CD4-positive, alpha-beta memory T cell (primary cell): Measurements from ENCODE around the gene PARS2. TPM values are rescaled to one million over a fixed set of nuclear protein-coding genes. Genes with fewer than 3 reads are reported as not detected.

Experiments used
- CTCF ChIA-PET: fragments of 350-600 bp; sonication (Branson Sonifier 250); formaldehyde crosslinking; loops from one replicate; lab custom pipeline; 2021; ENCODE audit warnings: inconsistent platforms; ENCODE audit not compliant: partially characterized antibody; lab: Charles Lee
- POLR2A ChIA-PET: fragments of 350-600 bp; sonication (Branson Sonifier 250); formaldehyde crosslinking; loops from one replicate; lab custom pipeline; 2021; ENCODE audit not compliant: partially characterized antibody; lab: Charles Lee
- DNase-seq, 5 donors: peaks; one replicate each; pipeline versions ENCODE4 v3.0.0 to v3.0.0-alpha.2; 2020 to 2022; ENCODE audit warnings: mixed read lengths in 1 of 5
- H3K27ac ChIP-seq: one replicate; pipeline ENCODE4 v1.7.0; 2013; ENCODE audit warnings: low read depth, low read length
- H3K27me3 ChIP-seq: 2 replicates; pipeline ENCODE4 v1.7.0; 2013; ENCODE audit warnings: mild to moderate bottlenecking, low read length, moderate library complexity; ENCODE audit not compliant: insufficient read depth
- H3K36me3 ChIP-seq: 2 replicates; pipeline ENCODE4 v1.7.0; 2013; ENCODE audit warnings: mild to moderate bottlenecking, low read length, moderate library complexity; ENCODE audit not compliant: insufficient read depth
- H3K4me1 ChIP-seq: 2 replicates; pipeline ENCODE4 v1.7.0; 2013; ENCODE audit warnings: mild to moderate bottlenecking, low read length, moderate library complexity; ENCODE audit not compliant: insufficient read depth
- H3K4me3 ChIP-seq, 2 donors: one replicate each; pipeline ENCODE4 v1.7.0; 2013; ENCODE audit warnings: low read length in 2 of 2, mild to moderate bottlenecking in 1 of 2
- H3K9me3 ChIP-seq, 2 donors: one replicate each; pipeline ENCODE4 v1.7.0; 2013; ENCODE audit warnings: low read length in 2 of 2, control low read depth in 1 of 2; ENCODE audit not compliant: control insufficient read depth in 1 of 2
- H3K27ac Mint-ChIP-seq, 7 donors: one replicate each; pipeline ENCODE4 v1.8.0; 2020 to 2021; ENCODE audit warnings: mixed read lengths in 7 of 7, mild to moderate bottlenecking in 6 of 7, inconsistent platforms in 3 of 7, moderate library complexity in 3 of 7
- H3K27me3 Mint-ChIP-seq, 2 donors: one replicate each; pipeline ENCODE4 v1.8.0; 2020 to 2021; ENCODE audit warnings: mixed read lengths in 2 of 2
- H3K36me3 Mint-ChIP-seq, 2 donors: one replicate each; pipeline ENCODE4 v1.8.0; 2020 to 2021; ENCODE audit warnings: mixed read lengths in 2 of 2, inconsistent platforms in 1 of 2, mild to moderate bottlenecking in 1 of 2
- H3K4me1 Mint-ChIP-seq, 4 donors: one replicate each; pipeline ENCODE4 v1.8.0; 2020 to 2021; ENCODE audit warnings: mixed read lengths in 4 of 4, mild to moderate bottlenecking in 1 of 4
- H3K4me3 Mint-ChIP-seq, 8 donors: one replicate each; pipeline ENCODE4 v1.8.0; 2020 to 2021; ENCODE audit warnings: mixed read lengths in 8 of 8, mild to moderate bottlenecking in 7 of 8, moderate library complexity in 6 of 8, inconsistent platforms in 3 of 8
- H3K9me3 Mint-ChIP-seq, 8 donors: one replicate each; pipeline ENCODE4 v1.8.0; 2020 to 2021; ENCODE audit warnings: mixed read lengths in 8 of 8, mild to moderate bottlenecking in 5 of 8, inconsistent platforms in 3 of 8, moderate library complexity in 1 of 8
- intact Hi-C: fragments of 100-400 bp; cut with micrococcal nuclease; formaldehyde crosslinking; loops from one replicate; pipeline ENCODE4 v1.15.1; 2023
- polyA plus RNA-seq, 2 donors: library from polyadenylated mRNA; unstranded; fragments of 300-500 nt; fragmentation: Illumina TruSeq; gene quantifications; one replicate each; pipeline ENCODE4 v1.2.3, GENCODE V29; 2021
- total RNA-seq, 2 experiments: library from RNA; stranded (reverse); gene quantifications; one replicate each; pipeline ENCODE4 v1.2.3, GENCODE V29; 2021

PARS2 gene
- total and polyA plus RNA-seq, 4 experiments from 2014 or later: 0.42 to 6.0 (median 4.5) TPM

GRCh38 chr1:54798769-54799641, 34.7 kb upstream of the PARS2 start:
- Histone ChIP-seq H3K9me3 (no peaks in the 10 kb centered on the region), H3K36me3 (no peaks in the 10 kb centered on the region), H3K4me1 (peaks cover 35% of the 10 kb centered on the region), H3K27me3 (no peaks in the 10 kb centered on the region), H3K4me3 (peak overlapping the region; percentile 89 to 90), H3K27ac (peak overlapping the region; percentile 68)
- ChIA-PET POLR2A (interaction anchor here (2.9 to 3.7 kb wide), 3 partner anchors 35 to 746 kb away, joined by 18 to 24 read pairs (median 18); partner anchors contain the start of genes PARS2, TCEANC2, TMEM59 and TTC4), CTCF (interaction anchor here (3.2 to 3.5 kb wide), 2 partner anchors 11 to 32 kb away, joined by 22 to 29 read pairs; no protein-coding TSS in a partner anchor)
- intact Hi-C loops: no loop called here
- Mint-ChIP-seq H3K36me3 (peaks cover 21 to 38% of the 10 kb centered on the region in 2 donors), H3K27me3 (no peaks in the 10 kb centered on the region), H3K4me1 (peaks cover 32 to 72% (median 58%) of the 10 kb centered on the region in 4 donors), H3K4me3 (peak overlapping the region; percentile 89 to 97 (median 90)), H3K9me3 (no peaks in the 10 kb centered on the region), H3K27ac (peak overlapping the region; percentile 65 to 91 (median 89))
- DNase-seq: no peak

- Mint-ChIP-seq H3K4me1 (peaks cover 32 to 67% (median 52%) of the 10 kb centered on the region in 4 donors), H3K36me3 (peaks cover 29 to 43% of the 10 kb centered on the region in 2 donors), H3K27ac (peak overlapping the region in 6 of 7 donors; percentile 30 to 90 (median 74)), H3K27me3 (no peaks in the 10 kb centered on the region), H3K9me3 (no peaks in the 10 kb centered on the region), H3K4me3 (peak overlapping the region in 5 of 8 donors; percentile 6 to 91 (median 35))
- intact Hi-C loops: no loop called here
- no peak for DNase-seq
- H3K27me3 ChIP-seq: no peaks in the 10 kb centered on the region
- no peaks in the 10 kb centered on the region for H3K9me3 ChIP-seq
- ChIA-PET CTCF (interaction anchor here (0.6 kb wide), 1 partner anchor 430 kb away, joined by 3 read pairs; no protein-coding TSS in a partner anchor), POLR2A (no interaction called here)
- H3K4me1 ChIP-seq: peaks cover 33% of the 10 kb centered on the region
- peaks cover 5% of the 10 kb centered on the region for H3K36me3 ChIP-seq
- H3K4me3 ChIP-seq: no peak overlapping the region
- no peak overlapping the region for H3K27ac ChIP-seq
Measured at GRCh38 chr1:54798206-54798605, 33.9 kb upstream of the PARS2 start.

- peaks cover 32% of the 10 kb centered on the region for H3K4me1 ChIP-seq
- CTCF ChIA-PET: no interaction called here
- peaks cover 31 to 60% (median 47%) of the 10 kb centered on the region in 4 donors for H3K4me1 Mint-ChIP-seq
- intact Hi-C loops: no loop called here
- peaks cover 0 to 2% of the 10 kb centered on the region in 2 donors for H3K9me3 ChIP-seq
- H3K27ac Mint-ChIP-seq: peak overlapping the region in 5 of 7 donors; percentile 42 to 79 (median 60)
- peak overlapping the region in 2 of 8 donors; percentile 27 to 50 for H3K4me3 Mint-ChIP-seq
- no peaks in the 10 kb centered on the region for H3K27me3 Mint-ChIP-seq
- peaks cover 0 to 7% (median 0%) of the 10 kb centered on the region in 8 donors for H3K9me3 Mint-ChIP-seq
- H3K27me3 ChIP-seq: no peaks in the 10 kb centered on the region
- H3K36me3 Mint-ChIP-seq: peaks cover 38 to 52% of the 10 kb centered on the region in 2 donors
- POLR2A ChIA-PET: no interaction called here
- H3K4me3 ChIP-seq: no peak overlapping the region
- no peak overlapping the region for H3K27ac ChIP-seq
- no peak for DNase-seq
- H3K36me3 ChIP-seq: peaks cover 10% of the 10 kb centered on the region
Measured at GRCh38 chr1:54796902-54797301, 32.6 kb upstream of the PARS2 start.

GRCh38 chr1:54795841-54796468, 31.6 kb upstream of the PARS2 start:
- intact Hi-C loops: no loop called here
- H3K27me3 ChIP-seq: no peaks in the 10 kb centered on the region
- H3K27ac ChIP-seq: no peak overlapping the region
- DNase-seq: no peak
- Mint-ChIP-seq H3K27ac (peak overlapping the region in 2 of 7 donors; percentile 50 to 60), H3K27me3 (no peaks in the 10 kb centered on the region), H3K4me3 (no peak overlapping the region), H3K4me1 (peaks cover 27 to 53% (median 40%) of the 10 kb centered on the region in 4 donors), H3K9me3 (peaks cover 0 to 10% (median 0%) of the 10 kb centered on the region in 8 donors), H3K36me3 (peaks cover 46 to 58% of the 10 kb centered on the region in 2 donors)
- peaks cover 10% of the 10 kb centered on the region for H3K36me3 ChIP-seq
- H3K9me3 ChIP-seq: peaks cover 0 to 4% of the 10 kb centered on the region in 2 donors
- H3K4me1 ChIP-seq: peaks cover 26% of the 10 kb centered on the region
- CTCF ChIA-PET: no interaction called here
- POLR2A ChIA-PET: no interaction called here
- H3K4me3 ChIP-seq: no peak overlapping the region

- CTCF ChIA-PET: no interaction called here
- peaks cover 0 to 4% of the 10 kb centered on the region in 2 donors for H3K9me3 ChIP-seq
- H3K9me3 Mint-ChIP-seq: peaks cover 0 to 10% (median 0%) of the 10 kb centered on the region in 8 donors
- no peaks in the 10 kb centered on the region for H3K27me3 ChIP-seq
- peaks cover 48 to 59% of the 10 kb centered on the region in 2 donors for H3K36me3 Mint-ChIP-seq
- POLR2A ChIA-PET: no interaction called here
- H3K4me1 Mint-ChIP-seq: peaks cover 27 to 52% (median 40%) of the 10 kb centered on the region in 4 donors
- no peak overlapping the region for H3K4me3 ChIP-seq
- H3K36me3 ChIP-seq: peaks cover 10% of the 10 kb centered on the region
- peaks cover 23% of the 10 kb centered on the region for H3K4me1 ChIP-seq
- no peak overlapping the region for H3K27ac ChIP-seq
- no peak for DNase-seq
- intact Hi-C loops: no loop called here
- H3K27me3 Mint-ChIP-seq: no peaks in the 10 kb centered on the region
- no peak overlapping the region for H3K4me3 Mint-ChIP-seq
- peak overlapping the region in 2 of 7 donors; percentile 19 to 36 for H3K27ac Mint-ChIP-seq
Measured at GRCh38 chr1:54795356-54795665, 31.0 kb upstream of the PARS2 start.

GRCh38 chr1:54794451-54795355, 30.4 kb upstream of the PARS2 start:
- Histone ChIP-seq H3K27me3 (no peaks in the 10 kb centered on the region), H3K27ac (no peak overlapping the region), H3K36me3 (peaks cover 10% of the 10 kb centered on the region), H3K9me3 (peaks cover 0 to 4% of the 10 kb centered on the region in 2 donors), H3K4me1 (peaks cover 17% of the 10 kb centered on the region), H3K4me3 (no peak overlapping the region)
- ChIA-PET CTCF (no interaction called here), POLR2A (no interaction called here)
- Mint-ChIP-seq H3K4me3 (no peak overlapping the region), H3K4me1 (peaks cover 21 to 47% (median 34%) of the 10 kb centered on the region in 4 donors), H3K9me3 (peaks cover 0 to 10% (median 0%) of the 10 kb centered on the region in 8 donors), H3K27ac (peak overlapping the region in 3 of 7 donors; percentile 44 to 87 (median 48)), H3K27me3 (no peaks in the 10 kb centered on the region), H3K36me3 (peaks cover 54 to 62% of the 10 kb centered on the region in 2 donors)
- intact Hi-C loops: no loop called here
- DNase-seq: no peak
